Measurements from ENCODE around the gene PIGV. TPM values are rescaled to one million over a fixed set of nuclear protein-coding genes. Genes with fewer than 3 reads are reported as not detected.

PIGV gene
- polyA plus RNA-seq, 1 donor (not counting 4 experiments of a cell fraction or from before 2014, with no cell fraction given): 14.2 TPM

DNA sequence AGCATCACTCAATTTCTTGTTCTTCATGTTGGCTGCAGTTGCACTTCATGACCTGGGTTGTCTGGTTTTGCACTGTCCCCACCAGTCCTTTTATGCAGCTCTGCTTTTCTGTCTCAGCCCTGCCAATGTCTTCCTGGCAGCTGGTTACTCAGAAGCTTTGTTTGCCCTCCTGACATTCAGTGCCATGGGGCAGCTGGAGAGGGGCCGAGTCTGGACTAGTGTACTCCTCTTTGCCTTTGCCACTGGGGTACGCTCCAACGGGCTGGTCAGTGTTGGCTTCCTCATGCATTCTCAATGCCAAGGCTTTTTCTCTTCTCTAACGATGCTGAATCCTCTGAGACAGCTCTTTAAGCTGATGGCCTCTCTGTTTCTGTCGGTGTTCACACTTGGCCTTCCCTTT lies 6.6 kb downstream of the PIGV start:
- FAIRE-seq: no peak
- no peaks in the 10 kb centered on the region for H3K79me2 ChIP-seq (ENCODE audit: control insufficient read depth, insufficient read depth, low read length)
- TF ChIP-seq EZH2 (IDR thresholded peaks at IDR 0.05; ENCODE audit: low read length): no peak
- TF ChIP-seq, protein P1, sequence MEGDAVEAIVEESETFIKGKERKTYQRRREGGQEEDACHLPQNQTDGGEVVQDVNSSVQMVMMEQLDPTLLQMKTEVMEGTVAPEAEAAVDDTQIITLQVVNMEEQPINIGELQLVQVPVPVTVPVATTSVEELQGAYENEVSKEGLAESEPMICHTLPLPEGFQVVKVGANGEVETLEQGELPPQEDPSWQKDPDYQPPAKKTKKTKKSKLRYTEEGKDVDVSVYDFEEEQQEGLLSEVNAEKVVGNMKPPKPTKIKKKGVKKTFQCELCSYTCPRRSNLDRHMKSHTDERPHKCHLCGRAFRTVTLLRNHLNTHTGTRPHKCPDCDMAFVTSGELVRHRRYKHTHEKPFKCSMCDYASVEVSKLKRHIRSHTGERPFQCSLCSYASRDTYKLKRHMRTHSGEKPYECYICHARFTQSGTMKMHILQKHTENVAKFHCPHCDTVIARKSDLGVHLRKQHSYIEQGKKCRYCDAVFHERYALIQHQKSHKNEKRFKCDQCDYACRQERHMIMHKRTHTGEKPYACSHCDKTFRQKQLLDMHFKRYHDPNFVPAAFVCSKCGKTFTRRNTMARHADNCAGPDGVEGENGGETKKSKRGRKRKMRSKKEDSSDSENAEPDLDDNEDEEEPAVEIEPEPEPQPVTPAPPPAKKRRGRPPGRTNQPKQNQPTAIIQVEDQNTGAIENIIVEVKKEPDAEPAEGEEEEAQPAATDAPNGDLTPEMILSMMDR (optimal IDR thresholded peaks at IDR 0.05 in 1 of 3, IDR thresholded peaks at IDR 0.05 in 1 of 3, conservative IDR thresholded peaks at IDR 0.05 in 1 of 3; ENCODE audit: extremely low read depth in 1 of 3, insufficient read depth in 2 of 3, low read length in 3 of 3): no peak
- no peak overlapping the region for H2AFZ ChIP-seq (ENCODE audit: control insufficient read depth, low read length)
- H4K20me1 ChIP-seq (ENCODE audit: control insufficient read depth, extremely low read depth, insufficient read depth, low read length): no peaks in the 10 kb centered on the region
- H3K4me2 ChIP-seq (ENCODE audit: control insufficient read depth, extremely low read depth, insufficient read depth, low read depth, low read length): no peak overlapping the region
- H3K27ac ChIP-seq (ENCODE audit: control insufficient read depth, insufficient read depth, low read length): no peak overlapping the region
- no peak overlapping the region for H3K4me3 ChIP-seq (ENCODE audit: control insufficient read depth in 2 of 3, extremely low read depth in 1 of 3, insufficient read depth in 2 of 3, low read depth in 1 of 3, low read length in 3 of 3)
- H3K4me1 ChIP-seq (ENCODE audit: control insufficient read depth, extremely low read depth, insufficient read depth, low read length): peaks cover under 1% of the 10 kb centered on the region
- H3K27me3 ChIP-seq (ENCODE audit: control insufficient read depth, extremely low read depth, insufficient read depth, low read length): no peaks in the 10 kb centered on the region
- no peak overlapping the region for H3K9ac ChIP-seq (ENCODE audit: control insufficient read depth, extremely low read depth, insufficient read depth, low read length)
- H3K36me3 ChIP-seq (ENCODE audit: control insufficient read depth in 2 of 2, extremely low read depth in 1 of 2, insufficient read depth in 2 of 2, low read length in 2 of 2): peaks cover 13 to 17% of the 10 kb centered on the region in 2 experiments
- H3K9me1 ChIP-seq (ENCODE audit: control insufficient read depth, extremely low read depth, insufficient read depth, low read length): no peaks in the 10 kb centered on the region
- dilution Hi-C loops (cut with MboI; ENCODE audit: extremely low pct_ligation_motif_present, low sequenced_read_pairs): no loop called here
- DNase-seq (ENCODE audit: low read depth, low spot score): no peak
- no peaks in the 10 kb centered on the region for H3K9me3 ChIP-seq (ENCODE audit: control insufficient read depth, low read depth, low read length)

DNA sequence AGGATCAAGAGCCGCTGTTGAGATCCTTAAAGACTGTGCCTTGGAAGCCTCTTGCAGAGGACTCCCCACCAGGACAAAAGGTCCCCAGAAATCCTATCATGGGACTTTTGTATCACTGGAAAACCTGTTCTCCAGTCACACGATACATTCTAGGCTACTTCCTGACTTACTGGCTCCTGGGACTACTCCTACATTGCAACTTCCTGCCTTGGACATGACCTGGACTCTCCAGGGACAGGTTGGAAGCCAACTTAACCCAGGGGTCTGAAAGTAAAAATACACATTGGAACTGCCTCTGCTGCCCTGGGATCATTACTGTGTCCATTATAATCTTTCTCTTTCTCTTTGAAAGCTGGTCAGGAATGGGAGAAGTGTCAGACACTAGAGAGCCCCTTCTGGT lies 9.9 kb downstream of the PIGV start:
- no peak for FAIRE-seq
- Histone ChIP-seq H3K27ac (ENCODE audit: control insufficient read depth, insufficient read depth, low read length) (no peak overlapping the region), H3K27me3 (ENCODE audit: control insufficient read depth, extremely low read depth, insufficient read depth, low read length) (no peaks in the 10 kb centered on the region), H3K9ac (ENCODE audit: control insufficient read depth, extremely low read depth, insufficient read depth, low read length) (no peak overlapping the region), H3K4me2 (ENCODE audit: control insufficient read depth, extremely low read depth, insufficient read depth, low read depth, low read length) (no peak overlapping the region), H2AFZ (ENCODE audit: control insufficient read depth, low read length) (no peak overlapping the region), H3K9me3 (ENCODE audit: control insufficient read depth, low read depth, low read length) (no peaks in the 10 kb centered on the region), H3K4me3 (ENCODE audit: control insufficient read depth in 2 of 3, extremely low read depth in 1 of 3, insufficient read depth in 2 of 3, low read depth in 1 of 3, low read length in 3 of 3) (no peak overlapping the region), H3K4me1 (ENCODE audit: control insufficient read depth, extremely low read depth, insufficient read depth, low read length) (peaks cover 13% of the 10 kb centered on the region), H4K20me1 (ENCODE audit: control insufficient read depth, extremely low read depth, insufficient read depth, low read length) (no peaks in the 10 kb centered on the region), H3K79me2 (ENCODE audit: control insufficient read depth, insufficient read depth, low read length) (no peaks in the 10 kb centered on the region), H3K36me3 (ENCODE audit: control insufficient read depth in 2 of 2, extremely low read depth in 1 of 2, insufficient read depth in 2 of 2, low read length in 2 of 2) (peaks cover 13% of the 10 kb centered on the region in 2 experiments), H3K9me1 (ENCODE audit: control insufficient read depth, extremely low read depth, insufficient read depth, low read length) (no peaks in the 10 kb centered on the region)
- TF ChIP-seq EZH2 (IDR thresholded peaks at IDR 0.05; ENCODE audit: low read length): no peak
- TF ChIP-seq, protein P1 (optimal IDR thresholded peaks at IDR 0.05 in 1 of 3, IDR thresholded peaks at IDR 0.05 in 1 of 3, conservative IDR thresholded peaks at IDR 0.05 in 1 of 3; ENCODE audit: extremely low read depth in 1 of 3, insufficient read depth in 2 of 3, low read length in 3 of 3): no peak
- dilution Hi-C loops (cut with MboI; ENCODE audit: extremely low pct_ligation_motif_present, low sequenced_read_pairs): no loop called here
- no peak for DNase-seq (ENCODE audit: low read depth, low spot score)
